Measurements from ENCODE around the gene DYNC1I1. TPM values are rescaled to one million over a fixed set of nuclear protein-coding genes. Genes with fewer than 3 reads are reported as not detected.

Gene DYNC1I1
- total RNA-seq, 1 donor from 2014 or later, result 2.3 TPM

DNA sequence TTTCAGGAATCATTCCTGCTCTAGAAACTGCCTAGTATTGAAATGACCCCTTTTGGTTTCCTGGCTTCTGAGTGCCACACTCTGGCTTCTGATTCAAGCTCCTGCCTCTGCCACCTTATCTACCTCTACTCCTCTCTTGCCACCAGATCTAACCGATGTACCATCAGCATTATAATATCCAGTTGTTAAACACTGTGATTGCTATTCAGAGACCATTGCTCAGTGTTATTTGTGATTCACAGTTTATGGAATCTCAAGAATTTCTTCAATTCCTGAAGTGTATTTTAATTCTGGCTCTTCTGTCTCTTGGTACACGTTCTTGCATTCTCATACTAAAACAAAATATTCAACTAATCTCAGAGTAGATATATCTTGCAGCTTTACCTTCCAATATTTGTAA, 88.7 kb downstream of the DYNC1I1 start:
- Histone ChIP-seq H3K36me3 (no peaks in the 10 kb centered on the region), H3K9me3 (no peaks in the 10 kb centered on the region), H3K4me3 (no peak overlapping the region), H3K27ac (no peak overlapping the region), H3K27me3 (no peaks in the 10 kb centered on the region), H3K4me1 (no peaks in the 10 kb centered on the region)
- intact Hi-C loops (cut with DNase I), result no loop called here
- no peak for DNase-seq
- no peak for ATAC-seq
- TF ChIP-seq, protein P1, sequence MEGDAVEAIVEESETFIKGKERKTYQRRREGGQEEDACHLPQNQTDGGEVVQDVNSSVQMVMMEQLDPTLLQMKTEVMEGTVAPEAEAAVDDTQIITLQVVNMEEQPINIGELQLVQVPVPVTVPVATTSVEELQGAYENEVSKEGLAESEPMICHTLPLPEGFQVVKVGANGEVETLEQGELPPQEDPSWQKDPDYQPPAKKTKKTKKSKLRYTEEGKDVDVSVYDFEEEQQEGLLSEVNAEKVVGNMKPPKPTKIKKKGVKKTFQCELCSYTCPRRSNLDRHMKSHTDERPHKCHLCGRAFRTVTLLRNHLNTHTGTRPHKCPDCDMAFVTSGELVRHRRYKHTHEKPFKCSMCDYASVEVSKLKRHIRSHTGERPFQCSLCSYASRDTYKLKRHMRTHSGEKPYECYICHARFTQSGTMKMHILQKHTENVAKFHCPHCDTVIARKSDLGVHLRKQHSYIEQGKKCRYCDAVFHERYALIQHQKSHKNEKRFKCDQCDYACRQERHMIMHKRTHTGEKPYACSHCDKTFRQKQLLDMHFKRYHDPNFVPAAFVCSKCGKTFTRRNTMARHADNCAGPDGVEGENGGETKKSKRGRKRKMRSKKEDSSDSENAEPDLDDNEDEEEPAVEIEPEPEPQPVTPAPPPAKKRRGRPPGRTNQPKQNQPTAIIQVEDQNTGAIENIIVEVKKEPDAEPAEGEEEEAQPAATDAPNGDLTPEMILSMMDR (IDR thresholded peaks at IDR 0.05), result no peak

DNA sequence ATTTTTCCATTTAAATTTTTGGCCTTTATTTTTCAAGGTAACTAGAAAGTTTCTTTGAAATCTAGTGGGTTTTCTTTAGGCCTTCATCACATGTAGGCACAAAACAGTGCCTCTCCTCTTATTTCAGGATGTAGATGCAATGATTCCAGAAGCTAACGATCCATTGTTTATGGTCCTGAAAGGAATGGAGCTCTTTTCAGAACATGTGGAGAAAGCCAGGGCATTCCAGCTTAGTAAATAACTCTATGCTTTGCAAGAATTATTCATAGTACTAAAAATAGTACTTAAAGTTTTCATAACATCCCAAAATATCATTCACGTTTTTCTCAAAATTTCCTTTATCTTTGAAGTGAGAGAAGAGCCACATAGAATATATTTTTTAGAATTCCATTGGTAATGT, 91.3 kb downstream of the DYNC1I1 start:
- intact Hi-C loops (cut with DNase I), result no loop called here
- no peak overlapping the region for H3K27ac ChIP-seq
- no peaks in the 10 kb centered on the region for H3K4me1 ChIP-seq
- TF ChIP-seq, protein P1 (IDR thresholded peaks at IDR 0.05), result no peak
- no peak for DNase-seq
- H3K9me3 ChIP-seq, result no peaks in the 10 kb centered on the region
- H3K36me3 ChIP-seq, result no peaks in the 10 kb centered on the region
- no peaks in the 10 kb centered on the region for H3K27me3 ChIP-seq
- no peak overlapping the region for H3K4me3 ChIP-seq
- ATAC-seq, result no peak

DNA sequence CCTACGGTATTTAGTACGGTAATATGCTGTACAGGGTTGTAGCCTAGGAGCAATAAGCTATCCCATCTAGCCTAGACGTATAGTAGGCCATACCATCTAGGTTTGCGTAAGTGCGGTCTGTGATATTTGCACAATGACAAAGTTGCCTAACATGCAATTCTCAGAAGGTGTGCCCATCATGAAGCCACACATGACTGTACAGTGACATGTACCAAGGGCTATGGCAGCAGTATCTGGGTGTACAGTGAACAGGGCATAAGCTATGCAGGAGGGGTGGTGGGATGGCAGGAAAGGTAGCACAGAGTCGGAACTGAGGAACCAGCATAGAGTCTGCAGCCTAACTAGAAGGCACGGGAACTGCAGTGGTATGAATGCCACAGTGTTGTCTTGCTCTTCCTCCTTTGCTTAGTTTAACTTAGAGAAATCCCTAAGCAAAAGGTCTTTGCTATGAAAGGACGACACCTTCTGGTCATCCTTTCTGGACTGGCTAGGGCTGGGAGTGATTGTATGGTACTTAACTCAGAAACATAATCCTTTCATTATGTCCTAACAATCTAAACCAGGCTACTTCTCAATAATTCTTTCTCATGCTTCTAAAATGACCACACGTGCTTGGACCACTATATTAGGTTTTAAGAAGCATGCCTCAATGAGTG, 93.5 kb downstream of the DYNC1I1 start:
- H3K36me3 ChIP-seq, result no peaks in the 10 kb centered on the region
- intact Hi-C loops (cut with DNase I), result no loop called here
- no peaks in the 10 kb centered on the region for H3K4me1 ChIP-seq
- no peak overlapping the region for H3K27ac ChIP-seq
- no peaks in the 10 kb centered on the region for H3K9me3 ChIP-seq
- no peaks in the 10 kb centered on the region for H3K27me3 ChIP-seq
- peak; percentile 33 for ATAC-seq
- TF ChIP-seq, protein P1 (IDR thresholded peaks at IDR 0.05), result no peak
- no peak for DNase-seq
- H3K4me3 ChIP-seq, result no peak overlapping the region

DNA sequence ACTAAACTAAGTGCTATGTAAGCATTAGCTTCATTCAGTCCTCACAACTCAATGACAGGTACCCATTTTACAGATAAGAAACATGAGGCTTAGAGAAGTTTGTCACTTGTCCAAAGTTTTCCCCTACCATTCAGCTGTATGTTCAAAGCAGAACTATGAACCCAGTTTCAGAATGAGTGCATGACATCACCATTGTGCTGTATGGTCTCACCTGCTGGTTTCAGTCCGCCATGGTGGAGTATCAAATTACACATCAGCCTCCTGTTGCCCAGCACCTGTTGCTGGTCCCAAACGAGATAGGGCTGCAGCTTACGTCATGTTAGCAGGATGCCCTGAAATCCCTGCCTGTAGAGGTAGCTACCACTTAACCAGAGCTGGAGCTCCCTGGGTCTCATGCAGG, 95.0 kb downstream of the DYNC1I1 start:
- Histone ChIP-seq H3K9me3 (no peaks in the 10 kb centered on the region), H3K27me3 (no peaks in the 10 kb centered on the region), H3K4me1 (no peaks in the 10 kb centered on the region), H3K36me3 (no peaks in the 10 kb centered on the region), H3K27ac (no peak overlapping the region), H3K4me3 (no peak overlapping the region)
- DNase-seq (no peak), ATAC-seq (no peak)
- intact Hi-C loops (cut with DNase I), result no loop called here
- TF ChIP-seq, protein P1 (IDR thresholded peaks at IDR 0.05), result no peak

DNA sequence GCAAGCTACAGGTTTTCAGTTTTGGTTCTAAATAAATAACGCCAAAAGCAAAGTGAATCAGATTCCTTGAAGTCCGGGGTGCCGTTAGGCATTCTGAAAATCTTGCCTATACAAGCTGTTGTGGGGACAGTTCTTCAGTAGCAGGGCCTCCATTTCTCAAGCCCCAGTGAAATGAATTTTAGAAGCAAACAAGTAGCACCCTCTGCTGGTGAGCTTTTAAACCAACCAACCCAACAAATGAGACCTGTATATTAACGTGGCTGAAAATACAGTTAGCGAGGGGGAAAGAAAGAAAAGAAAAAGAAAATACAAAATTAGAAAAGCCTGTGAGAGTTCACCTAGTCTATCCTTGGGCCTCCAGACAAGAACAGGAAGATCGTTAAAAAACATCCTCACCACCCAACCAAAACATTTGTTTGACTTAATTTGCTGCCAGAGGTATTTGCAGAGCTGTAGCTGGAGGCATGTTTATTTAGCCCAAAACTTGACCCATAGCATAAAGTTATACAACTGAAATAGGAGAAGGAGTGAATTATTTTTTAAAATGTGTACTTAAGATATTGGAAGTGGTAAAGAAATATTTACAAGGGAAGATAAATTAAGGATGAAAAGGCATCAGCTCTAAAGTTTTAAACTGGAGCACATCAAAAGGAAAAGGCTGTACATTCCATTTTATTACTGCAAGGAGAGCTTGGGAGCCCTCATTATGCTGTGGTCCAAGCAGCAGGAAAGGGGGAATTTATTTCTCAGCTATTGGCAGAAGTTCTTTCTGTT, 98.9 kb downstream of the DYNC1I1 start:
- ATAC-seq, result peak; percentile 74
- H3K4me3 ChIP-seq, result no peak overlapping the region
- no peak for DNase-seq
- intact Hi-C loops (cut with DNase I), result loop anchor here (10.0 kb wide), 1 partner anchor 136 kb away; no protein-coding TSS in a partner anchor
- no peaks in the 10 kb centered on the region for H3K36me3 ChIP-seq
- H3K27me3 ChIP-seq, result no peaks in the 10 kb centered on the region
- TF ChIP-seq, protein P1 (IDR thresholded peaks at IDR 0.05), result peak; percentile 63
- no peaks in the 10 kb centered on the region for H3K9me3 ChIP-seq
- no peaks in the 10 kb centered on the region for H3K4me1 ChIP-seq
- no peak overlapping the region for H3K27ac ChIP-seq
